ENCODE measurements around the gene TYW1B.
"Not testable (repeated sequence)": the region's sequence is repeated elsewhere in the genome, so short reads cannot be mapped to it uniquely, and the experiment has no call there.

GRCh38 chr7:72837291-72837690 is 9.3 kb upstream of the TYW1B start:
- TF ChIP-seq MAX (IDR thresholded peaks at IDR 0.05); CTCF (IDR thresholded peaks at IDR 0.05; ENCODE audit: low read depth, low read length, missing input control); JUND (IDR thresholded peaks at IDR 0.05); TAF1 (conservative IDR thresholded peaks at IDR 0.05); YY1 (IDR thresholded peaks at IDR 0.05); EGR1 (IDR thresholded peaks at IDR 0.05; ENCODE audit: low read depth in 2 of 2); ZBTB33 (IDR thresholded peaks at IDR 0.05); RAD21 (IDR thresholded peaks at IDR 0.05); ATF3 (IDR thresholded peaks at IDR 0.05); NR2F2 (IDR thresholded peaks at IDR 0.05); FOXA2 (IDR thresholded peaks at IDR 0.05); REST (IDR thresholded peaks at IDR 0.05); GABPA (IDR thresholded peaks at IDR 0.05 in 1 of 2, conservative IDR thresholded peaks at IDR 0.05 in 1 of 2): not testable (repeated sequence)
